ENCODE results near the gene MROH9.

MROH9 gene

DNA sequence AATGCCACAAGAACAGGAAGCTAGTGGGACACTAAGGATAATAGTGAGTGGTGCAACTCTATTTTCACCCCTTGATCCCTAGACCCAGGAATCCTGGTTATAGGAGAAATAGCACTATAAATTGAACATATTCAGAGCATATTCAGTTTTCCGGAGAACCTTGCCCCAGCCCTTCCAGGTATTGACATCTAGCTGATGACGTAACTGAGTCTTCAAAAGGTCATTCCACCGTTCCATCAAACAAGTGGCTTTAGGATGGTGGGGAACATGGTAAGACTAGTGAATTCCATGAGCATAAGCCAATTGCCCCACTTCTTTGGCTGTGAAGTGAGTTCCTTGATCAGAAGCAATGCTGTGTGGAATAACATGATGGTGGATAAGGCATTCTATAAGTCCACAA, 2.9 kb downstream of the MROH9 start (continued):
- TF ChIP-seq, protein P1, sequence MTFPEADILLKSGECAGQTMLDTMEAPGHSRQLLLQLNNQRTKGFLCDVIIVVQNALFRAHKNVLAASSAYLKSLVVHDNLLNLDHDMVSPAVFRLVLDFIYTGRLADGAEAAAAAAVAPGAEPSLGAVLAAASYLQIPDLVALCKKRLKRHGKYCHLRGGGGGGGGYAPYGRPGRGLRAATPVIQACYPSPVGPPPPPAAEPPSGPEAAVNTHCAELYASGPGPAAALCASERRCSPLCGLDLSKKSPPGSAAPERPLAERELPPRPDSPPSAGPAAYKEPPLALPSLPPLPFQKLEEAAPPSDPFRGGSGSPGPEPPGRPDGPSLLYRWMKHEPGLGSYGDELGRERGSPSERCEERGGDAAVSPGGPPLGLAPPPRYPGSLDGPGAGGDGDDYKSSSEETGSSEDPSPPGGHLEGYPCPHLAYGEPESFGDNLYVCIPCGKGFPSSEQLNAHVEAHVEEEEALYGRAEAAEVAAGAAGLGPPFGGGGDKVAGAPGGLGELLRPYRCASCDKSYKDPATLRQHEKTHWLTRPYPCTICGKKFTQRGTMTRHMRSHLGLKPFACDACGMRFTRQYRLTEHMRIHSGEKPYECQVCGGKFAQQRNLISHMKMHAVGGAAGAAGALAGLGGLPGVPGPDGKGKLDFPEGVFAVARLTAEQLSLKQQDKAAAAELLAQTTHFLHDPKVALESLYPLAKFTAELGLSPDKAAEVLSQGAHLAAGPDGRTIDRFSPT (tag by site-specific recombination; IDR thresholded peaks at IDR 0.05): no peak
- TF ChIP-seq SCRT1 (tag by site-specific recombination; IDR thresholded peaks at IDR 0.05; ENCODE audit: borderline replicate concordance) (no peak), ZNF175 (tag by site-specific recombination; IDR thresholded peaks at IDR 0.05) (no peak), ZNF248 (tag by site-specific recombination; IDR thresholded peaks at IDR 0.05) (no peak), PRDM10 (tag by site-specific recombination; IDR thresholded peaks at IDR 0.05) (no peak), ZNF670 (tag by site-specific recombination; IDR thresholded peaks at IDR 0.05; ENCODE audit: low read depth) (no peak), ZNF394 (tag by site-specific recombination; IDR thresholded peaks at IDR 0.05; ENCODE audit: borderline replicate concordance) (no peak), SETDB1 (IDR thresholded peaks at IDR 0.05; ENCODE audit: insufficient read length, low read length) (no peak)
- TF ChIP-seq, protein P2, sequence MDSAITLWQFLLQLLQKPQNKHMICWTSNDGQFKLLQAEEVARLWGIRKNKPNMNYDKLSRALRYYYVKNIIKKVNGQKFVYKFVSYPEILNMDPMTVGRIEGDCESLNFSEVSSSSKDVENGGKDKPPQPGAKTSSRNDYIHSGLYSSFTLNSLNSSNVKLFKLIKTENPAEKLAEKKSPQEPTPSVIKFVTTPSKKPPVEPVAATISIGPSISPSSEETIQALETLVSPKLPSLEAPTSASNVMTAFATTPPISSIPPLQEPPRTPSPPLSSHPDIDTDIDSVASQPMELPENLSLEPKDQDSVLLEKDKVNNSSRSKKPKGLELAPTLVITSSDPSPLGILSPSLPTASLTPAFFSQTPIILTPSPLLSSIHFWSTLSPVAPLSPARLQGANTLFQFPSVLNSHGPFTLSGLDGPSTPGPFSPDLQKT (IDR thresholded peaks at IDR 0.05; ENCODE audit: borderline replicate concordance, low read depth, low read length): no peak
- TF ChIP-seq, protein P3, sequence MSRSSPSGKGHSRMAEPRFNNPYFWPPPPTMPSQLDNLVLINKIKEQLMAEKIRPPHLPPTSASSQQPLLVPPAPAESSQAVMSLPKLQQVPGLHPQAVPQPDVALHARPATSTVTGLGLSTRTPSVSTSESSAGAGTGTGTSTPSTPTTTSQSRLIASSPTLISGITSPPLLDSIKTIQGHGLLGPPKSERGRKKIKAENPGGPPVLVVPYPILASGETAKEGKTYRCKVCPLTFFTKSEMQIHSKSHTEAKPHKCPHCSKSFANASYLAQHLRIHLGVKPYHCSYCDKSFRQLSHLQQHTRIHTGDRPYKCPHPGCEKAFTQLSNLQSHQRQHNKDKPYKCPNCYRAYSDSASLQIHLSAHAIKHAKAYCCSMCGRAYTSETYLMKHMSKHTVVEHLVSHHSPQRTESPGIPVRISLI (tag by site-specific recombination; IDR thresholded peaks at IDR 0.05): no peak

- Histone ChIP-seq H3K36me3 (ENCODE audit: control insufficient read depth in 2 of 2, insufficient read depth in 1 of 2, low read length in 2 of 2) (no peaks in the 10 kb centered on the region), H3K27ac (ENCODE audit: extremely low read depth, low read depth, low read length) (no peak overlapping the region), H3K4me1 (ENCODE audit: control insufficient read depth, insufficient read depth, low read length) (no peaks in the 10 kb centered on the region), H3K9me3 (ENCODE audit: control insufficient read depth, insufficient read depth, low read depth, low read length) (no peaks in the 10 kb centered on the region), H3K4me3 (ENCODE audit: low read depth, low read length) (no peak overlapping the region)
- CTCF ChIA-PET: interaction anchor here (0.5 to 1.5 kb wide), 2 partner anchors 10 to 250 kb away, joined by 3 to 6 read pairs; no protein-coding TSS in a partner anchor
- POLR2A ChIA-PET: no interaction called here
- no peak for TF ChIP-seq ZNF366 (tag by site-specific recombination; conservative IDR thresholded peaks at IDR 0.05)
- TF ChIP-seq ZNF341 (tag by site-specific recombination; IDR thresholded peaks at IDR 0.05; ENCODE audit: low read depth): no peak
- TF ChIP-seq ZNF239 (tag by site-specific recombination; IDR thresholded peaks at IDR 0.05): no peak
- no peak for TF ChIP-seq ZNF623 (tag by site-specific recombination; IDR thresholded peaks at IDR 0.05)
- TF ChIP-seq, protein P4, sequence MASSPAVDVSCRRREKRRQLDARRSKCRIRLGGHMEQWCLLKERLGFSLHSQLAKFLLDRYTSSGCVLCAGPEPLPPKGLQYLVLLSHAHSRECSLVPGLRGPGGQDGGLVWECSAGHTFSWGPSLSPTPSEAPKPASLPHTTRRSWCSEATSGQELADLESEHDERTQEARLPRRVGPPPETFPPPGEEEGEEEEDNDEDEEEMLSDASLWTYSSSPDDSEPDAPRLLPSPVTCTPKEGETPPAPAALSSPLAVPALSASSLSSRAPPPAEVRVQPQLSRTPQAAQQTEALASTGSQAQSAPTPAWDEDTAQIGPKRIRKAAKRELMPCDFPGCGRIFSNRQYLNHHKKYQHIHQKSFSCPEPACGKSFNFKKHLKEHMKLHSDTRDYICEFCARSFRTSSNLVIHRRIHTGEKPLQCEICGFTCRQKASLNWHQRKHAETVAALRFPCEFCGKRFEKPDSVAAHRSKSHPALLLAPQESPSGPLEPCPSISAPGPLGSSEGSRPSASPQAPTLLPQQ (tag by site-specific recombination; IDR thresholded peaks at IDR 0.05): no peak
- no peak for TF ChIP-seq SALL2 (tag by site-specific recombination; IDR thresholded peaks at IDR 0.05; ENCODE audit: borderline replicate concordance)
- TF ChIP-seq, protein P5, sequence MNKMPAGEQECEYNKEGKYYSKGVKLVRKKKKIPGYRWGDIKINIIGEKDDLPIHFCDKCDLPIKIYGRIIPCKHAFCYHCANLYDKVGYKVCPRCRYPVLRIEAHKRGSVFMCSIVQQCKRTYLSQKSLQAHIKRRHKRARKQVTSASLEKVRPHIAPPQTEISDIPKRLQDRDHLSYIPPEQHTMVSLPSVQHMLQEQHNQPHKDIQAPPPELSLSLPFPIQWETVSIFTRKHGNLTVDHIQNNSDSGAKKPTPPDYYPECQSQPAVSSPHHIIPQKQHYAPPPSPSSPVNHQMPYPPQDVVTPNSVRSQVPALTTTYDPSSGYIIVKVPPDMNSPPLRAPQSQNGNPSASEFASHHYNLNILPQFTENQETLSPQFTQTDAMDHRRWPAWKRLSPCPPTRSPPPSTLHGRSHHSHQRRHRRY (tag by site-specific recombination; IDR thresholded peaks at IDR 0.05): no peak
- TF ChIP-seq ZNF140 (tag by site-specific recombination; IDR thresholded peaks at IDR 0.05): no peak
- TF ChIP-seq, protein P6, sequence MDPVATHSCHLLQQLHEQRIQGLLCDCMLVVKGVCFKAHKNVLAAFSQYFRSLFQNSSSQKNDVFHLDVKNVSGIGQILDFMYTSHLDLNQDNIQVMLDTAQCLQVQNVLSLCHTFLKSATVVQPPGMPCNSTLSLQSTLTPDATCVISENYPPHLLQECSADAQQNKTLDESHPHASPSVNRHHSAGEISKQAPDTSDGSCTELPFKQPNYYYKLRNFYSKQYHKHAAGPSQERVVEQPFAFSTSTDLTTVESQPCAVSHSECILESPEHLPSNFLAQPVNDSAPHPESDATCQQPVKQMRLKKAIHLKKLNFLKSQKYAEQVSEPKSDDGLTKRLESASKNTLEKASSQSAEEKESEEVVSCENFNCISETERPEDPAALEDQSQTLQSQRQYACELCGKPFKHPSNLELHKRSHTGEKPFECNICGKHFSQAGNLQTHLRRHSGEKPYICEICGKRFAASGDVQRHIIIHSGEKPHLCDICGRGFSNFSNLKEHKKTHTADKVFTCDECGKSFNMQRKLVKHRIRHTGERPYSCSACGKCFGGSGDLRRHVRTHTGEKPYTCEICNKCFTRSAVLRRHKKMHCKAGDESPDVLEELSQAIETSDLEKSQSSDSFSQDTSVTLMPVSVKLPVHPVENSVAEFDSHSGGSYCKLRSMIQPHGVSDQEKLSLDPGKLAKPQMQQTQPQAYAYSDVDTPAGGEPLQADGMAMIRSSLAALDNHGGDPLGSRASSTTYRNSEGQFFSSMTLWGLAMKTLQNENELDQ (tag by site-specific recombination; IDR thresholded peaks at IDR 0.05; ENCODE audit: low read depth): no peak
- TF ChIP-seq ZNF302 (tag by site-specific recombination; IDR thresholded peaks at IDR 0.05; ENCODE audit: low read depth): no peak
- no peak for TF ChIP-seq ZNF792 (tag by site-specific recombination; IDR thresholded peaks at IDR 0.05)
Observed at GRCh38 chr1:170939476-170939875, 4.1 kb downstream of the MROH9 start.

Data from HEK293 (cell line).